BLaER1 treated with 17β-estradiol and CSF1 and Interleukin-3, amounts not matched to agents 10 nM and 100 nM (cell line): ENCODE data around the gene GBP7.
"Not testable (repeated sequence)": the region's sequence is repeated elsewhere in the genome, so short reads cannot be mapped to it uniquely, and the experiment has no call there.

Source experiments
- H3K27ac ChIP-seq, 11 experiments: shearing (Covaris generic); formaldehyde crosslinking; 2 replicates each; pipeline ENCODE4 v1.8.1; 2022
- H3K27me3 ChIP-seq, 11 experiments: shearing (Covaris generic); formaldehyde crosslinking; 2 replicates each; pipeline ENCODE4 v1.8.1; 2022
- H3K36me3 ChIP-seq, 11 experiments: shearing (Covaris generic); formaldehyde crosslinking; 2 replicates each; pipeline ENCODE4 v1.8.1; 2022
- H3K4me1 ChIP-seq, 10 experiments: shearing (Covaris generic); formaldehyde crosslinking; 2 replicates each; pipeline ENCODE4 v1.8.1; 2022
- H3K4me2 ChIP-seq, 11 experiments: shearing (Covaris generic); formaldehyde crosslinking; 2 replicates each; pipeline ENCODE4 v1.8.1; 2022
- H3K4me3 ChIP-seq, 10 experiments: shearing (Covaris generic); formaldehyde crosslinking; 2 replicates each; pipeline ENCODE4 v1.8.1; 2022
- H3K9ac ChIP-seq, 11 experiments: shearing (Covaris generic); formaldehyde crosslinking; 2 replicates each; pipeline ENCODE4 v1.8.1; 2022
- H3K9me3 ChIP-seq, 11 experiments: shearing (Covaris generic); formaldehyde crosslinking; replicated peaks in 1 of 11; 2 replicates each; pipeline ENCODE4 v1.8.1; 2022
- H4K20me1 ChIP-seq, 11 experiments: shearing (Covaris generic); formaldehyde crosslinking; 2 replicates each; pipeline ENCODE4 v1.8.1; 2022
- Cebpa-rat ChIP-seq, 11 experiments: shearing (Covaris generic); IDR thresholded peaks; 2 replicates each; pipeline ENCODE4 v1.8.1; 2022

The GBP7 gene

DNA sequence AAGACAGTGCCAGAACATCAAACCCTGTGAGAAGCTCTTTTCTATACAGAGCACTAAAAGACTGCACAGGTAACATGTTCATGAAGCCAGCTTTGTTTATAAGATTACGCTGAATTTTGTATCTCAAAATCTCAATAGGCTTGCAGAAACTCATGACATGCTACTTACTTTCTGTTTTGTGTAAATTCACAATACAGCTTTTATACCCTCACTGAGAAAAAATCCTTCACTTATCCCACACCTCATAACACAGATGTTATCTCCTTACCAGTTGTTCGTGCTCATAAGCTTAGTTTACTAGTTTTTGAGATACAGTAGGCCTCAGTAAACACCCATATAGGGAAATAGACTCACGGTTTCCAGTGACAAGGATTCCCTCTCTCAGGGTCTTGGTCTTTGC lies 25.8 kb downstream of the GBP7 start:
- Histone ChIP-seq H3K9ac (no peak overlapping the region), H3K9me3 (no peaks in the 10 kb centered on the region), H3K4me1 (no peaks in the 10 kb centered on the region; a peak in 1 of 20 replicates), H3K4me3 (no peak overlapping the region), H3K27ac (no peak overlapping the region), H3K27me3 (no peaks in the 10 kb centered on the region), H3K36me3 (no peaks in the 10 kb centered on the region), H3K4me2 (no peak overlapping the region), H4K20me1 (no peaks in the 10 kb centered on the region)
- TF ChIP-seq Cebpa-rat (IDR thresholded peaks at IDR 0.05): no peak

DNA sequence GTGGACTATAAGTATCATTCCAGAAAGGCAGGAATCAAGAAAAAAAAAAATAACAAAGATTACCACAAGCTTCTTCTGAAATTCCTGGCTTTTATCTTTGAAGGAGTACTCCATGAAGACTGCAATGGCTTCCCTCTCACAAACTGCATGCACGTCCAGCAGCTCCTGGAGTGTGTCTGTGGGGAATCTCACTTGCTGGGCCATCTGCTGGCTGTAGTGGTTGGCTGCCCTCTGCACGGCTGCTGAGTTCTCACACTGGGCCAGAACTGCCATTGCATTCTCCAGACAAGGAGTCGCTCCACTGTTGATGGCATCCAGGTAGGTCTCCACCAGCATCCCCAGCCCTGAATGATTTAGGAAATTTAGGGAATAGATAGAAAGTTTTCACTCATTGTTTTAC lies 26.6 kb downstream of the GBP7 start:
- TF ChIP-seq Cebpa-rat (IDR thresholded peaks at IDR 0.05): no peak
- Histone ChIP-seq H3K9me3 (no peaks in the 10 kb centered on the region), H3K9ac (no peak overlapping the region), H4K20me1 (no peaks in the 10 kb centered on the region), H3K4me1 (no peaks in the 10 kb centered on the region; a peak in 1 of 20 replicates), H3K27me3 (no peaks in the 10 kb centered on the region), H3K27ac (no peak overlapping the region), H3K4me3 (no peak overlapping the region), H3K4me2 (no peak overlapping the region), H3K36me3 (no peaks in the 10 kb centered on the region)

DNA sequence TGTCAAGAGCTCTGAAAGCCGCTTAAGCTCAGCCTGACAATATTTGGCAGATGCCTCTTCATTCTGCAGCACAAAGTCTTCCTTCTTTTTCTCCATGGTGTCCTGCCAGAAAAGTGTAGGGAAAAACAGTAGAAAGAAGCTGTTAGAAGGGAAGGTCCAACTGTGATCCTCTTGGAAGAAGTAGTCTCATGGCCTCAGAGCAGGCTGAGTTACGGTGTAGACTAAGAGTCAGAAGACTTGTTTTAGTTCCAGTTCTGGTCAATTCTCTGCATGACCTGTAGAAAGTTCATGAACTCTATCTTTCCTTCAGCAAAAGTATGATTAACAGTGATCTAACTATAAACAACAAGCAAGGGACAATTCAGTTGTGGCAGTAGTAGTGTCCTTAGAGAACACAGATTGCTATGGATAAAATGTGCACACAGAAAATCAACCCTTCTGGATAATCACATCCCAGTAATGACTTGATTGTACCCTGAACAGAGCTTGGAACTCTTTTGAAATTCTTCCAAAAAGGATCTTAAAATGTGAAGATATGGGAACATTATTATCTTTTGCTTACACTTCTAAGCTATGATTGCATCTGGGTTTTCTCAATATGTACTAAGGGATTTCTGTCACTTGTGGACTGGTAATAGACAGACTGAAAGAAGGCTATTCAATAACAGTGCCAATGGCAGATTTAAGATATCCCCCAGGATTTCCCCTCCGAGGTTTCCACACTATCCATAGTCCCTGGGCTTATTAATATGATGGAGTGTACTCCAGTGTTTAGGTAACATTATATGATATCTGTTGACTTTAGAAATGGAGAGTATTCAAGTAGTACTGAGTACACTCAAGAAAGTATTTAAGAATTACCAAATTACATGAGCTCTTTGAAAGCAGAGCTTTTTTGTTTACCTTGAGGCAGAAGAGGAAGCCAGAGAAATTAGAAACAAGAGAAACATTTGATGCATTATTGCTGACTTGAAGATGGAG lies 27.8 kb downstream of the GBP7 start:
- H3K9me3 ChIP-seq: no peaks in the 10 kb centered on the region
- H3K4me1 ChIP-seq: no peaks in the 10 kb centered on the region; a peak in 1 of 20 replicates
- no peaks in the 10 kb centered on the region for H4K20me1 ChIP-seq
- no peaks in the 10 kb centered on the region for H3K27me3 ChIP-seq
- TF ChIP-seq Cebpa-rat (IDR thresholded peaks at IDR 0.05): no peak
- no peak overlapping the region for H3K9ac ChIP-seq
- H3K4me2 ChIP-seq: no peak overlapping the region
- no peaks in the 10 kb centered on the region for H3K36me3 ChIP-seq
- no peak overlapping the region for H3K4me3 ChIP-seq
- no peak overlapping the region for H3K27ac ChIP-seq

GRCh38 chr1:89146721-89147120 lies 29.1 kb downstream of the GBP7 start:
- Histone ChIP-seq H3K36me3 (no peaks in the 10 kb centered on the region), H3K27me3 (no peaks in the 10 kb centered on the region), H3K9me3 (no peaks in the 10 kb centered on the region), H3K4me1 (no peaks in the 10 kb centered on the region; a peak in 1 of 20 replicates), H3K4me3 (no peak overlapping the region), H3K4me2 (no peak overlapping the region), H3K27ac (no peak overlapping the region), H4K20me1 (no peaks in the 10 kb centered on the region), H3K9ac (no peak overlapping the region)
- TF ChIP-seq Cebpa-rat (IDR thresholded peaks at IDR 0.05): no peak

- H3K27ac ChIP-seq: no peak overlapping the region
- TF ChIP-seq Cebpa-rat (IDR thresholded peaks at IDR 0.05): no peak
Observed at GRCh38 chr1:89143484-89143883, 32.3 kb downstream of the GBP7 start.

DNA sequence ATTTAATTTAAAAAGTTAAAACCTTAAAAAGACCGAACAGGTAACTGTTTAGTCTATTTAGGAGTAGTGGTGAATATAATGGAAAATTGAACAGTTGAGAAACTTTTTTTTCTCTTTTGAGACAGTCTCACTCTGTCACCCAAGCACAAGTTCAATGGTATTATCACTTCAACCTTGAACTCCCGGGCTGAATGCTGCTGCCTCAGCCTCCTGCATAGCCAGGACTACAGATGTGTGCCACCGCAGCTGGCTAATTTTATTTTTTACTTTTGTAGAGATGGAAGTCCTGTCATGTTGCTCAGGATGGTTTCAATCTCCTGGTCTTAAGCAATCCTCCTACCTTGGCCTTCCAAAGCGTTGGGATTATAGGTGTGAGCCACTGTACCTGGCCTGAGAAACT lies 33.6 kb downstream of the GBP7 start:
- Histone ChIP-seq H3K9me3 (peaks cover 0 to 10% (median 6%) of the 10 kb centered on the region in 11 experiments; a peak in 9 of 22 replicates), H3K27ac (no peak overlapping the region), H3K4me3 (no peak overlapping the region), H3K4me1 (no peaks in the 10 kb centered on the region; a peak in 1 of 20 replicates), H3K9ac (no peak overlapping the region), H3K27me3 (no peaks in the 10 kb centered on the region), H4K20me1 (no peaks in the 10 kb centered on the region), H3K36me3 (no peaks in the 10 kb centered on the region), H3K4me2 (no peak overlapping the region)
- TF ChIP-seq Cebpa-rat (IDR thresholded peaks at IDR 0.05): no peak

More at GRCh38 chr1:89143484-89143883, 32.3 kb downstream of the GBP7 start:
- H3K4me1 ChIP-seq: no peaks in the 10 kb centered on the region; a peak in 1 of 20 replicates
- H3K9me3 ChIP-seq: peaks cover 0 to 4% (median under 1%) of the 10 kb centered on the region in 11 experiments; a peak in 8 of 22 replicates
- H3K9ac ChIP-seq: no peak overlapping the region
- no peak overlapping the region for H3K4me2 ChIP-seq
- H3K27me3 ChIP-seq: no peaks in the 10 kb centered on the region
- no peak overlapping the region for H3K4me3 ChIP-seq
- no peaks in the 10 kb centered on the region for H3K36me3 ChIP-seq
- no peaks in the 10 kb centered on the region for H4K20me1 ChIP-seq

DNA sequence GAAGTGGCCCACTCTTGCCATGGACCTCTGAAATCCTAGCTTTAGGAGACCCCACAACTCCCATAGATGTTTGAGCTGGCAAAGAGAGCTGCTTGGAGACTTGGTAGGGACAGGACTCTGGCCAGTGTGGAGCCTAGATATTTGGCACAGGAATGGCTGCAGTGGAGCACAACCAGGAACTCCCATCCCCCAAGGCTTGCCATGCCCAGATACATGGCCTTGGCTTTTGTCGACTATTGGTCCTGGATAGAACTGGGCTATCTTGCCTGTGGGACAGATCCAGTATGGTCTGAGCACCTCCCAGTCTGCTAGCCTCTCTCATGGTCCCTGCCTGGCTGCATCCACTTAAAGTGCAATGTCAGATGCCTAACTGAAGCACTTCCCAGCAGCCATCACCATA lies 42.1 kb downstream of the GBP7 start:
- no peak overlapping the region for H3K4me2 ChIP-seq
- H3K4me1 ChIP-seq: peaks cover 13 to 22% (median 20%) of the 10 kb centered on the region in 10 experiments
- no peak overlapping the region for H3K4me3 ChIP-seq

DNA sequence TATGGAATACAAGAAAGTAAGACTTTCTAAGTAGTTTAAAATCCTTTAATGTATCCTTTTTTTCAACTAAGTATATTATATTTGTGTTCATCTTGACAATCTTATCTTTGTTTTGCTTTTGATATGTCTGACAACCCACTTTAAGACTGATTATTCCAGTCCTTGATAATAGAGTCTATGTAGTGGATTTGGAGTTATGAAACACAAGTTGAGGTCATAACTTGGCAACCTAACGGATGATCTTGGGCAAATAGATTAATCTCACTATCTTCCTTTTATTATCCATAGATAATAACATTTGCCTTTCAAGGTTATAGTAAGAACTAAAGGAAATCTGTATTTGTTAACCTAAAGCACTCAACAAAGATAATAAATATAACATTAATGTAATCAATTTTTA lies 45.1 kb downstream of the GBP7 start:
- Histone ChIP-seq H3K27me3 (no peaks in the 10 kb centered on the region), H3K9ac (no peak overlapping the region), H4K20me1 (no peaks in the 10 kb centered on the region), H3K27ac (peak overlapping the region in 4 of 11 experiments; percentile 20 to 84 (median 72); a peak in 4 of 22 replicates), H3K4me3 (no peak overlapping the region), H3K4me1 (peaks cover 16 to 46% (median 35%) of the 10 kb centered on the region in 10 experiments), H3K9me3 (peaks cover 0 to 15% (median 12%) of the 10 kb centered on the region in 11 experiments; a peak in 17 of 22 replicates), H3K4me2 (peak overlapping the region in 6 of 11 experiments; percentile 58 to 93 (median 76); a peak in 10 of 22 replicates), H3K36me3 (no peaks in the 10 kb centered on the region)
- TF ChIP-seq Cebpa-rat (IDR thresholded peaks at IDR 0.05): no peak

More for the DNA sequence above, 42.1 kb downstream of the GBP7 start:
- no peaks in the 10 kb centered on the region for H3K27me3 ChIP-seq
- H3K9ac ChIP-seq: no peak overlapping the region
- H3K9me3 ChIP-seq: peaks cover 0 to 9% (median 6%) of the 10 kb centered on the region in 11 experiments; a peak in 9 of 22 replicates
- no peak overlapping the region for H3K27ac ChIP-seq
- no peaks in the 10 kb centered on the region for H3K36me3 ChIP-seq
- TF ChIP-seq Cebpa-rat (IDR thresholded peaks at IDR 0.05): no peak
- no peaks in the 10 kb centered on the region for H4K20me1 ChIP-seq

- Histone ChIP-seq H3K9me3 (peaks cover 0 to 15% (median 12%) of the 10 kb centered on the region in 11 experiments; a peak in 17 of 22 replicates), H3K9ac (peak overlapping the region in 2 of 11 experiments; percentile 48 to 49; a peak in 3 of 22 replicates), H3K27ac (peak overlapping the region in 9 of 11 experiments; percentile 66 to 84 (median 74); a peak in 15 of 22 replicates), H3K4me1 (peaks cover 19 to 53% (median 41%) of the 10 kb centered on the region in 10 experiments), H3K27me3 (no peaks in the 10 kb centered on the region), H3K4me2 (peak overlapping the region; percentile 58 to 93 (median 75)), H4K20me1 (no peaks in the 10 kb centered on the region), H3K4me3 (no peak overlapping the region; a peak in 1 of 20 replicates), H3K36me3 (no peaks in the 10 kb centered on the region)
- TF ChIP-seq Cebpa-rat (IDR thresholded peaks at IDR 0.05): no peak
Observed at GRCh38 chr1:89129911-89130310, 45.9 kb downstream of the GBP7 start.

GRCh38 chr1:89128003-89128458 lies 47.8 kb downstream of the GBP7 start:
- H3K27me3 ChIP-seq, H3K36me3 ChIP-seq, H3K9ac ChIP-seq, H4K20me1 ChIP-seq, H3K4me3 ChIP-seq: not testable (repeated sequence)
- Histone ChIP-seq H3K4me2 (peak overlapping the region in 6 of 11 experiments; percentile 67 to 93 (median 77); a peak in 8 of 22 replicates), H3K9me3 (peaks cover 0 to 15% (median 12%) of the 10 kb centered on the region in 11 experiments; a peak in 17 of 22 replicates), H3K4me1 (peaks cover 19 to 66% (median 41%) of the 10 kb centered on the region in 10 experiments), H3K27ac (peak overlapping the region in 10 of 11 experiments; percentile 66 to 84 (median 72); a peak in 17 of 22 replicates)

GRCh38 chr1:89126602-89127565 lies 48.9 kb downstream of the GBP7 start:
- not testable (repeated sequence) for H3K4me3 ChIP-seq, H3K27me3 ChIP-seq, H3K36me3 ChIP-seq, H4K20me1 ChIP-seq
- H3K9me3 ChIP-seq: peaks cover 0 to 15% (median 12%) of the 10 kb centered on the region in 11 experiments; a peak in 17 of 22 replicates
- H3K27ac ChIP-seq: peak overlapping the region in 10 of 11 experiments; percentile 26 to 81 (median 68); a peak in 17 of 22 replicates
- H3K4me1 ChIP-seq: peaks cover 19 to 76% (median 41%) of the 10 kb centered on the region in 10 experiments
- peak overlapping the region in 2 of 11 experiments; percentile 79 to 80; a peak in 4 of 22 replicates for H3K9ac ChIP-seq
- peak overlapping the region in 8 of 11 experiments; percentile 45 to 98 (median 86); a peak in 16 of 22 replicates for H3K4me2 ChIP-seq
